Glutamatergic neuron (in vitro differentiated cells): ENCODE data around the gene NBAS. TPM values are rescaled to one million over a fixed set of nuclear protein-coding genes. Genes with fewer than 3 reads are reported as not detected.

ENCODE experiments used
- DNase-seq: peaks from one replicate; pipeline ENCODE4 v3.0.0; 2022
- H3K27ac Mint-ChIP-seq: one replicate; pipeline ENCODE4 v1.8.0; 2020; ENCODE audit warnings: mild to moderate bottlenecking, mixed read lengths, inconsistent platforms; ENCODE audit not compliant: unreplicated experiment
- H3K27me3 Mint-ChIP-seq: one replicate; pipeline ENCODE4 v1.8.0; 2020; ENCODE audit warnings: mild to moderate bottlenecking, moderate library complexity, mixed read lengths, inconsistent platforms; ENCODE audit not compliant: unreplicated experiment
- H3K36me3 Mint-ChIP-seq: one replicate; pipeline ENCODE4 v1.8.0; 2020; ENCODE audit warnings: mild to moderate bottlenecking, mixed read lengths, inconsistent platforms; ENCODE audit not compliant: unreplicated experiment
- H3K4me1 Mint-ChIP-seq: one replicate; pipeline ENCODE4 v1.8.0; 2020; ENCODE audit warnings: mild to moderate bottlenecking, low read depth, mixed read lengths, inconsistent platforms; ENCODE audit not compliant: unreplicated experiment
- H3K4me3 Mint-ChIP-seq: one replicate; pipeline ENCODE4 v1.8.0; 2020; ENCODE audit warnings: mild to moderate bottlenecking, mixed read lengths, inconsistent platforms; ENCODE audit not compliant: unreplicated experiment
- H3K9me3 Mint-ChIP-seq: one replicate; pipeline ENCODE4 v1.8.0; 2020; ENCODE audit warnings: mild to moderate bottlenecking, moderate library complexity, mixed read lengths, inconsistent platforms; ENCODE audit not compliant: unreplicated experiment
- total RNA-seq: library from RNA; stranded (reverse); fragmentation: NEBNext Ultra II Directional; extraction: Animal tissue kit (Norgen Biotek cat#: 25700); gene quantifications from one replicate; pipeline ENCODE4 v1.2.1, GENCODE V29; 2021; ENCODE audit not compliant: unreplicated experiment
- TF ChIP-seq, protein P1 (sequence below): fragments of 200-600 bp; sonication (generic); IDR thresholded peaks from one replicate; pipeline ENCODE4 v1.5.0; 2021; ENCODE audit not compliant: partially characterized antibody, unreplicated experiment

NBAS gene
- total RNA-seq, 1 donor from 2014 or later, result 46.1 TPM

DNA sequence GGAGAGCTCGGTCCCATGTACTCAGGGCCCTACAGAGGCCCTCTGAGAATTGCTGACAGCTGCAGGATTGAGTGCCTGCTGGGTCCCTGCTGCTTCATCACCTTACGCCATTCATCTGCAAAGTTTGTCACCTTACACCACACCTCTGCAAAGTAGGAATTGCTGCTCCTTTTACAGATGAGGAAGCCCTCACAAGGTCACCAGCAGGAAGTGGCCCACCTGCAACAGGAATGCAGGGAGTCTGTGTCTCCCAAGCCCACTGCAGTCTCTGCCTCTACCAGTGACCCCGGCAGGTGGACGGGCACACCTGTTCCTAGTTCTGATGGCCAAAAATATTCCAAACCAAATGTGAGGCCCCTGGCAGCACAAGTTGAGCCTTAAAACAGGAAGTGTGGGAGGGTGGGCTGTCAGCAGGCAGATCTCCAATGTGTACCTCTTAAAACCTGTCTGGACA lies 441.4 kb downstream of the NBAS start:
- Mint-ChIP-seq H3K36me3 (peaks cover 14% of the 10 kb centered on the region), H3K4me1 (peaks cover 3% of the 10 kb centered on the region), H3K9me3 (peaks cover 4% of the 10 kb centered on the region), H3K4me3 (no peak overlapping the region), H3K27ac (no peak overlapping the region), H3K27me3 (no peaks in the 10 kb centered on the region)
- TF ChIP-seq, protein P1, sequence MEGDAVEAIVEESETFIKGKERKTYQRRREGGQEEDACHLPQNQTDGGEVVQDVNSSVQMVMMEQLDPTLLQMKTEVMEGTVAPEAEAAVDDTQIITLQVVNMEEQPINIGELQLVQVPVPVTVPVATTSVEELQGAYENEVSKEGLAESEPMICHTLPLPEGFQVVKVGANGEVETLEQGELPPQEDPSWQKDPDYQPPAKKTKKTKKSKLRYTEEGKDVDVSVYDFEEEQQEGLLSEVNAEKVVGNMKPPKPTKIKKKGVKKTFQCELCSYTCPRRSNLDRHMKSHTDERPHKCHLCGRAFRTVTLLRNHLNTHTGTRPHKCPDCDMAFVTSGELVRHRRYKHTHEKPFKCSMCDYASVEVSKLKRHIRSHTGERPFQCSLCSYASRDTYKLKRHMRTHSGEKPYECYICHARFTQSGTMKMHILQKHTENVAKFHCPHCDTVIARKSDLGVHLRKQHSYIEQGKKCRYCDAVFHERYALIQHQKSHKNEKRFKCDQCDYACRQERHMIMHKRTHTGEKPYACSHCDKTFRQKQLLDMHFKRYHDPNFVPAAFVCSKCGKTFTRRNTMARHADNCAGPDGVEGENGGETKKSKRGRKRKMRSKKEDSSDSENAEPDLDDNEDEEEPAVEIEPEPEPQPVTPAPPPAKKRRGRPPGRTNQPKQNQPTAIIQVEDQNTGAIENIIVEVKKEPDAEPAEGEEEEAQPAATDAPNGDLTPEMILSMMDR, result no peak
- DNase-seq, result no peak

DNA sequence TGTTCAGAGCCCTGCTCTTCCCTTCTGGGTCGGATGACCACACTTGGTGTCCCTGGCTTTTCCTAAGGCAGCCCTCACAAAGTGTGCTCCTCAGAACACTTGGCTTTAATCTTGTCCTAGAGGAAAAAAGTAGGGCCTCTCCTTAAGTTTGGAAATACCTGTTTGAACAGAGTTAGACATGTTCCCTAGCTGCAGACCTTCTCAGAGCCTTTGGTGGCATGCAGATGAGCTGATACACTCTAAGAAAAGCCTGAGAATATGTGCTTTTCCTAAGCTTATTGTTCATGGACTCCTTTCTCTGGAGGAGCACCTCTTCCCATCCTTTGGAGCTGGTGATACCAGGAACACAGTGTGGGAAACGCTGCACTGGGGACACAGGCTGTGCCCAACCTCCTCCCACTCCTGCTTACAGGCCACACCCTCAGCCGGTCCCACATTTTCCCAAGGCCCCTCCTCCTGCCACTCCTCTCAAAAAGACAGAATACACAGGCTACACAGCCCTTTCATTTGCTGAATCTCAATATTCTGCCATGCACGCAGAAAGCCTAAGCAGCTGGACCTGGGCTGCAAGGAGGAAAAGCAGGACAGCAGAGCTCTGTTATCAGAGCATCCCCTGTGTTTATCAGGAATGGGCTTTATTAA lies 443.6 kb downstream of the NBAS start:
- DNase-seq, result no peak
- no peaks in the 10 kb centered on the region for H3K27me3 Mint-ChIP-seq
- H3K36me3 Mint-ChIP-seq, result peaks cover 18% of the 10 kb centered on the region
- no peak overlapping the region for H3K27ac Mint-ChIP-seq
- H3K4me3 Mint-ChIP-seq, result no peak overlapping the region
- peaks cover 3% of the 10 kb centered on the region for H3K4me1 Mint-ChIP-seq
- peaks cover 4% of the 10 kb centered on the region for H3K9me3 Mint-ChIP-seq
- TF ChIP-seq, protein P1, result no peak

Other genes starting within 250 kb of the NBAS start
- 255 TPM for gene DDX1, start 30.5 kb upstream of the NBAS start, total RNA-seq